ENCODE results near the gene WAC. TPM values are rescaled to one million over a fixed set of nuclear protein-coding genes. Genes with fewer than 3 reads are reported as not detected.
A peak's percentile ranks its signal among the peaks of the same experiment; 100 is the strongest.

The WAC gene
- total RNA-seq, 1 experiment from 2014 or later = 93.9 TPM

GRCh38 chr10:28523725-28524252 lies 9.1 kb upstream of the WAC start:
- TF ChIP-seq EZH2 (IDR thresholded peaks at IDR 0.05; ENCODE audit: low read depth) = no peak
- no peak for TF ChIP-seq CTCF (conservative IDR thresholded peaks at IDR 0.05)
- intact Hi-C loops (cut with micrococcal nuclease; ENCODE audit: unreplicated experiment) = no loop called here
- Histone ChIP-seq H3K9me2 (ENCODE audit: insufficient read depth) (no peaks in the 10 kb centered on the region), H3K27me3 (ENCODE audit: insufficient read depth, low read depth) (no peaks in the 10 kb centered on the region), H3K9me3 (ENCODE audit: insufficient read depth, low read depth) (no peaks in the 10 kb centered on the region), H3F3A (ENCODE audit: insufficient read depth, low read depth) (no peaks in the 10 kb centered on the region), H3K79me2 (ENCODE audit: low read depth) (no peaks in the 10 kb centered on the region), H4K20me1 (ENCODE audit: insufficient read depth) (no peaks in the 10 kb centered on the region), H3K4me1 (replicated peaks; ENCODE audit: insufficient read depth) (no peaks in the 10 kb centered on the region), H3K4me3 (no peak overlapping the region), H2AFZ (no peak overlapping the region), H3K27ac (no peak overlapping the region), H3K4me2 (no peak overlapping the region), H3K36me3 (ENCODE audit: low read depth) (no peaks in the 10 kb centered on the region)
- no TSS peak for BruUV-seq (replicated peaks)
- POLR2A ChIA-PET (ENCODE audit: unreplicated experiment) = no interaction called here
- CTCF ChIA-PET = no interaction called here
- no peak for DNase-seq

- intact Hi-C loops (cut with micrococcal nuclease; ENCODE audit: unreplicated experiment) = no loop called here
- no peak overlapping the region for H3K4me3 ChIP-seq
- no peak overlapping the region for H3K27ac ChIP-seq
- peaks cover 13% of the 10 kb centered on the region for H3K36me3 ChIP-seq (ENCODE audit: low read depth)
- peaks cover 37% of the 10 kb centered on the region for H3K79me2 ChIP-seq (ENCODE audit: low read depth)
- no peaks in the 10 kb centered on the region for H3K9me2 ChIP-seq (ENCODE audit: insufficient read depth)
- no peak overlapping the region for H3K4me2 ChIP-seq
- no TSS peak for BruUV-seq (replicated peaks)
- peaks cover 14% of the 10 kb centered on the region for H4K20me1 ChIP-seq (ENCODE audit: insufficient read depth)
- TF ChIP-seq CTCF (conservative IDR thresholded peaks at IDR 0.05) (no peak), EZH2 (IDR thresholded peaks at IDR 0.05; ENCODE audit: low read depth) (no peak)
- H2AFZ ChIP-seq = no peak overlapping the region
- no peaks in the 10 kb centered on the region for H3F3A ChIP-seq (ENCODE audit: insufficient read depth, low read depth)
- no peak for DNase-seq
- H3K9me3 ChIP-seq (ENCODE audit: insufficient read depth, low read depth) = no peaks in the 10 kb centered on the region
- no peaks in the 10 kb centered on the region for H3K27me3 ChIP-seq (ENCODE audit: insufficient read depth, low read depth)
- POLR2A ChIA-PET (ENCODE audit: unreplicated experiment) = no interaction called here
- H3K4me1 ChIP-seq (replicated peaks; ENCODE audit: insufficient read depth) = peaks cover 18% of the 10 kb centered on the region
- CTCF ChIA-PET = no interaction called here
These were observed 2.2 kb upstream of the WAC start for GRCh38 chr10:28530751-28531150.

- H4K20me1 ChIP-seq (ENCODE audit: insufficient read depth) = peaks cover 34% of the 10 kb centered on the region
- ChIA-PET CTCF (no interaction called here), POLR2A (ENCODE audit: unreplicated experiment) (interaction anchor here (0.5 to 1.0 kb wide), 5 partner anchors 26 to 1294 kb away, joined by 3 to 15 read pairs (median 5); no protein-coding TSS in a partner anchor)
- H3K4me2 ChIP-seq = peak overlapping the region; percentile 78; the same call in 1 of the 2 replicates
- TF ChIP-seq CTCF (conservative IDR thresholded peaks at IDR 0.05) = no peak
- no peak for TF ChIP-seq EZH2 (IDR thresholded peaks at IDR 0.05; ENCODE audit: low read depth)
- no peaks in the 10 kb centered on the region for H3K9me2 ChIP-seq (ENCODE audit: insufficient read depth)
- no TSS peak for BruUV-seq (replicated peaks)
- no peak overlapping the region for H2AFZ ChIP-seq
- H3F3A ChIP-seq (ENCODE audit: insufficient read depth, low read depth) = no peaks in the 10 kb centered on the region
- H3K36me3 ChIP-seq (ENCODE audit: low read depth) = peaks cover 35% of the 10 kb centered on the region
- peaks cover 61% of the 10 kb centered on the region for H3K79me2 ChIP-seq (ENCODE audit: low read depth)
- peak overlapping the region; percentile 96 for H3K27ac ChIP-seq
- no peaks in the 10 kb centered on the region for H3K9me3 ChIP-seq (ENCODE audit: insufficient read depth, low read depth)
- intact Hi-C loops (cut with micrococcal nuclease; ENCODE audit: unreplicated experiment) = loop anchor here (2.0 kb wide), 1 partner anchor 100 kb away; no protein-coding TSS in a partner anchor
- H3K4me3 ChIP-seq = peak overlapping the region; percentile 86
- DNase-seq = no peak
- no peaks in the 10 kb centered on the region for H3K27me3 ChIP-seq (ENCODE audit: insufficient read depth, low read depth)
- H3K4me1 ChIP-seq (replicated peaks; ENCODE audit: insufficient read depth) = peaks cover 18% of the 10 kb centered on the region
These were observed 257 bp downstream of the WAC start for GRCh38 chr10:28533186-28533564.

Data from PC-9 (cell line).